Subcutaneous adipose tissue (tissue), 4 donors: ENCODE data around the gene GSTO1. TPM values are rescaled to one million over a fixed set of nuclear protein-coding genes. Genes with fewer than 3 reads are reported as not detected.

Experiments
- CTCF ChIP-seq: fragments of 450-650 bp; IDR thresholded peaks from one replicate; pipeline ENCODE4 v1.5.1; 2016; ENCODE audit warnings: low read depth, mild to moderate bottlenecking, control low read depth, antibody characterized with exemption, moderate library complexity
- small RNA-seq: library from RNA; depleted of rRNA; stranded (forward); fragments of <200 nt; gene quantifications from one replicate; pipeline ENCODE3, GENCODE V24; 2016
- total RNA-seq, 4 donors: library from RNA; depleted of rRNA; stranded (reverse); fragments of >200 nt; gene quantifications; one replicate each; pipeline ENCODE4 v1.1.0, GENCODE V29; 2016

GSTO1 gene
- total RNA-seq, 4 donors from 2014 or later = 48.8 to 203 (median 88.0) TPM

- TF ChIP-seq CTCF = no peak
These were observed 53.8 kb downstream of the GSTO1 start for GRCh38 chr10:104308439-104308903.

DNA sequence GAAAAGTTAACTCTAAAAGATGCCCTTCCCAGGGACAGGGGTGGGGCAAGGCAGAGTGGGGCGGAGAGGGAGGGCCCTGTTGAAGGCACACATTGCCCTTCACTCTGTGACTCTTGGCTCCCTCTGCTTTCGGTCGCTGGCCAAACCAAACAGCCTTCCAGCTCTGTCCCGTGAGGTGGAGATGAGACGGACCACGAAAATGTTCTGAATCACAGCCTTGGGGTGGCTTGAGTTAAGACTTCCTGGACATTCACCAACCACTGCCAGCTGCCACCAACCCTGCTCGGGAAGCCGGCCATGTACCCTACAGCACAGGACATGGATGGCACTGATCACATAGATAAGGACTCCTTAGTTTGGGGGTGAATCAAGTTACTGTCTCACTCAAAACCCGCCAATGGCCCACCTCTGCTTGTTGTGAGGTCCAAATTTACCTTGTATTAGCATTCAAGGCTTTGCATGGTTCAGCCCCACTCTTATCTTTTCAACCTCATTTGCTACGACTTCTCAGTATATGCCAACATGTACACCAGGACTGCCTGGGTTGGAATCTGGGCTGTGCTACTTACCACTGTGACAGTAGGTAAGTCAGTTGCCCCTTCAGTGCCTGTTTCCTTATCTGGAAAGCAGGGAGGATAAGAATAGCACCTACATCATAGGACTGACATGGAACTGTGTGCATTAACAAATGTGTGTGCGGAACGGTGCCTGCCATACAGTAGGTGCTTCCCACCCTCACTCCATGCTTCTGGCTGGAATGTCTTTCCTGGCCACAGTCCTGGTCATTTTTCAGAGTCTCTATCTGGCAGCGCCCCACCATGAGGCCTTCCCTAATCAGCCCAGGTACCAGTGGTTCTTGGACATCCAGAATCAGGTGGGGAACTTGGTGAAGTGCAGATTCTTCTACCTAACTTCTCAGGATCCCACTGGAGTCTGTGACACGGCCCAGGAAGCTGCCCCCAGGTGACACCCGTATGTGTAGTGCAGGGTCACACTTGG lies 55.6 kb downstream of the GSTO1 start:
- no peak for TF ChIP-seq CTCF

GRCh38 chr10:104311184-104311720 lies 56.6 kb downstream of the GSTO1 start:
- TF ChIP-seq CTCF = no peak

DNA sequence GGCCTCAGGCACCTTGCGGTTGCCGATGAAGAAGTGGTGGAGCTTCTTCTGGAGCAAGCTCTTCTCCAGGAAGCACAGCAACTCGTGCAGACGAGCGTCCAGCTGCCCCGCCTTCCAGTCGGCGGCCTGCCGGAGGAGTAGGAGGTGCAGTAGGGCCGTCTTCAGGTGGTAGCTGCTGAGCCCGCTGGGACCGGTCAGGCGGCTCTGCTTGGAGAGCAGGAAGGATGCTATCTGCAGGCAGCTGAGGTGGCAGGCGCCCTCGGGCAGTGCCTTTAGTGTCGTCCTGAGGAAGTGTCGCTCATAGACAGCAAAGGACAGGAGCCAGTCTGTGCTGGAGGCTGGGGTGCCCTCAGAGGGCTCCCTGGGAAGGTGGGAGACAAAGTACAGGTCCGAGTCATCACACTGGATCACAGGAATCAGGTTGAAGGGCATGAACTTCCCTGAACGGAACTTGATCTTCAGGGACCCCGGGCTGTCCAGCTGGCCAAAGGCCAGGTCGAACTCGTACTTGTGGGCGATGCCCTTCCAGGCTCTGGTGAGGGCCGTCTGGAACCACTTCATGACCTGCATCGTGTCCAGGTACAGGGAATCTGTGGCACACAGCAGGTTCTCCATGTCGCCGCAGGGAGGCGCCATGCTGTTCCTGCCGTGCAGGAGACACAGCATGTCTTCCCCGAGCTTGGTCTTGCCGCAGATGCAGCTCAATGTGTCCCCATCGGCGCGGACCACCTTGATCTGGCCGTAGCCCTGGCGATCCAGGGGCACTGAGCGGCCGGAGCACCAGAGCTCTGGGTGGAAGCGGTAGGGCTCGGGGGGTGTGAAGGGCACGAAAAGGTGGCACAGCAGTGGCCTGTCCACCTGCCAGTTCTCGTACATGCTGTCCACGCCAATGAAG lies 60.1 kb downstream of the GSTO1 start:
- TF ChIP-seq CTCF = no peak

DNA sequence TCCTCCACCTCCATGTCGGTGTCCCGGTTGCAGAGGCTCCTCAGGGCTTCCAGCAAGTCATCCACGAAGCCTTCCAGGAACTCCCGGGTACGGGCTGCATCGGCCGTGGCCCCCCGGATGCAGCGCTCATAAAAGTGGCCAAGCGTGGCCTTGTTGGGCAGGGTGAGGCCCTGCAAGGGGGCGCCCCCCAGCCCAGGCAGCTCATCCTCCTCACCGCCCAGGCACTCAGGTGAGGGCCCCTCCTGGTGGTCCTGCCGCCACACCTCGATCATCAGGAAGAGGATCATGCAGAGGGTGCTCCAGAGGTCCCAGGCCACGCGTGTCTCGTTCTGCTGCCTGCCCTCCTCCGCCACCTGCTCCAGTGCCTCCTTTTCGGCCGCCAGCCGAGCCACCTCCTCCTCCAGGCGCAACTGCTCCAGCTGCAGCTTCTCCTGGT lies 60.8 kb downstream of the GSTO1 start:
- no peak for TF ChIP-seq CTCF

- no peak for TF ChIP-seq CTCF
These were observed 61.8 kb downstream of the GSTO1 start for GRCh38 chr10:104316321-104317099.

Small RNA genes within 50 kb of the gene (small RNA-seq; reads per million reads assigned to genes)
- not detected for gene MIR4482
- not detected for gene MIR609

Other genes starting within 250 kb of the GSTO1 start
- gene COL17A1, start 169.0 kb upstream of the GSTO1 start, total RNA-seq = under 1 TPM in 2 of 4 donors, not detected in 2; under 0.01 to 0.19 TPM
- gene SFR1, start 132.7 kb upstream of the GSTO1 start, total RNA-seq = 10 to 100 TPM in 1 of 4 donors, 1 to 10 TPM in 3; 7.3 to 10.9 (median 8.4) TPM
- gene CFAP43, start 22.5 kb upstream of the GSTO1 start, total RNA-seq = under 1 TPM in 1 of 4 donors, not detected in 3; 0.19 TPM
- 1 to 10 TPM in 1 of 4 donors, under 1 TPM in 1, not detected in 2; 0.82 to 1.1 TPM for gene GSTO2, start 14.3 kb downstream of the GSTO1 start, total RNA-seq
- 10 to 100 TPM; 22.5 to 32.3 (median 30.9) TPM for gene ITPRIP, start 83.6 kb downstream of the GSTO1 start, total RNA-seq
- gene CFAP58, start 98.9 kb downstream of the GSTO1 start, total RNA-seq = under 1 TPM; 0.16 to 0.66 (median 0.26) TPM